Renal pelvis (tissue), 12 donors: ENCODE results near the gene FRMD4A. TPM values are rescaled to one million over a fixed set of nuclear protein-coding genes. Genes with fewer than 3 reads are reported as not detected.

Experiments
- DNase-seq: peaks from one replicate; pipeline ENCODE4 v3.0.0-alpha.2; 2013
- long read RNA-seq, 16 experiments: transcript quantifications; one replicate each; lab custom pipeline, GENCODE V29; 2026
- polyA plus RNA-seq, 3 donors: library from polyadenylated mRNA; unstranded; fragments of 120-200 nt; gene quantifications; one replicate each; pipeline ENCODE4 v1.2.1, GENCODE V29; 2013; ENCODE audit not compliant: insufficient read length in 3 of 3

Gene FRMD4A
- polyA plus RNA-seq, result 10 to 100 TPM; 84.7 to 99.4 (median 87.2) TPM
- long read RNA-seq, donor 1, partial matches to known transcripts, result 0 of 5 reads
- long read RNA-seq, donor 1, other reads (novel, unspliced or antisense), result 0 of 5 reads
- long read RNA-seq, donor 2, transcript FRMD4A-209 (3 exons, 1,287 nt), result major isoform, 6 of 6 reads
- long read RNA-seq, donor 2, partial matches to known transcripts, result 0 of 6 reads
- long read RNA-seq, donor 2, other reads (novel, unspliced or antisense), result 0 of 6 reads
- long read RNA-seq, donor 3, partial matches to known transcripts, result 0 of 5 reads
- long read RNA-seq, donor 3, other reads (novel, unspliced or antisense), result 0 of 5 reads
- long read RNA-seq, donor 4, partial matches to known transcripts, result 0 of 2 reads
- long read RNA-seq, donor 4, other reads (novel, unspliced or antisense), result 0 of 2 reads
- long read RNA-seq, donor 5, transcript FRMD4A-209 (3 exons, 1,287 nt), result major isoform, 5 of 8 reads
- long read RNA-seq, donor 5, partial matches to known transcripts, result 0 of 8 reads
- long read RNA-seq, donor 5, other reads (novel, unspliced or antisense), result 0 of 8 reads
- long read RNA-seq, donor 6, transcript FRMD4A-207 (3 exons, 2,731 nt), result major isoform, 5 of 8 reads
- long read RNA-seq, donor 6, partial matches to known transcripts, result 0 of 8 reads
- long read RNA-seq, donor 6, other reads (novel, unspliced or antisense), result 0 of 8 reads
- long read RNA-seq, donor 7, transcript FRMD4A-209 (3 exons, 1,287 nt), result major isoform, 12 of 13 reads
- long read RNA-seq, donor 7, partial matches to known transcripts, result 0 of 13 reads
- long read RNA-seq, donor 7, other reads (novel, unspliced or antisense), result 0 of 13 reads
- long read RNA-seq, donor 8, transcript FRMD4A-209 (3 exons, 1,287 nt), result major isoform, 6 of 7 reads
- long read RNA-seq, donor 8, partial matches to known transcripts, result 0 of 7 reads
- long read RNA-seq, donor 8, other reads (novel, unspliced or antisense), result 0 of 7 reads
- long read RNA-seq, donor 9, partial matches to known transcripts, result 0 of 6 reads
- long read RNA-seq, donor 9, other reads (novel, unspliced or antisense), result 0 of 6 reads
- long read RNA-seq, donor 10, partial matches to known transcripts, result 0 of 4 reads
- long read RNA-seq, donor 10, other reads (novel, unspliced or antisense), result 0 of 4 reads
- long read RNA-seq, donor 11, transcript FRMD4A-209 (3 exons, 1,287 nt), result major isoform, 9 of 12 reads
- long read RNA-seq, donor 11, partial matches to known transcripts, result 0 of 12 reads
- long read RNA-seq, donor 11, other reads (novel, unspliced or antisense), result 0 of 12 reads
- long read RNA-seq, donor 12, transcript FRMD4A-209 (3 exons, 1,287 nt), result major isoform, 10 of 14 reads
- long read RNA-seq, donor 12, partial matches to known transcripts, result 0 of 14 reads
- long read RNA-seq, donor 12, other reads (novel, unspliced or antisense), result 0 of 14 reads
- long read RNA-seq, donor 13, transcript FRMD4A-209 (3 exons, 1,287 nt), result major isoform, 6 of 8 reads
- long read RNA-seq, donor 13, partial matches to known transcripts, result 0 of 8 reads
- long read RNA-seq, donor 13, other reads (novel, unspliced or antisense), result 0 of 8 reads
- long read RNA-seq, donor 14, result 0 reads
- long read RNA-seq, donor 15, partial matches to known transcripts, result 0 of 4 reads
- long read RNA-seq, donor 15, other reads (novel, unspliced or antisense), result 0 of 4 reads
- long read RNA-seq, donor 16, transcript FRMD4A-209 (3 exons, 1,287 nt), result major isoform, 6 of 8 reads
- long read RNA-seq, donor 16, partial matches to known transcripts, result 0 of 8 reads
- long read RNA-seq, donor 16, other reads (novel, unspliced or antisense), result 0 of 8 reads

DNA sequence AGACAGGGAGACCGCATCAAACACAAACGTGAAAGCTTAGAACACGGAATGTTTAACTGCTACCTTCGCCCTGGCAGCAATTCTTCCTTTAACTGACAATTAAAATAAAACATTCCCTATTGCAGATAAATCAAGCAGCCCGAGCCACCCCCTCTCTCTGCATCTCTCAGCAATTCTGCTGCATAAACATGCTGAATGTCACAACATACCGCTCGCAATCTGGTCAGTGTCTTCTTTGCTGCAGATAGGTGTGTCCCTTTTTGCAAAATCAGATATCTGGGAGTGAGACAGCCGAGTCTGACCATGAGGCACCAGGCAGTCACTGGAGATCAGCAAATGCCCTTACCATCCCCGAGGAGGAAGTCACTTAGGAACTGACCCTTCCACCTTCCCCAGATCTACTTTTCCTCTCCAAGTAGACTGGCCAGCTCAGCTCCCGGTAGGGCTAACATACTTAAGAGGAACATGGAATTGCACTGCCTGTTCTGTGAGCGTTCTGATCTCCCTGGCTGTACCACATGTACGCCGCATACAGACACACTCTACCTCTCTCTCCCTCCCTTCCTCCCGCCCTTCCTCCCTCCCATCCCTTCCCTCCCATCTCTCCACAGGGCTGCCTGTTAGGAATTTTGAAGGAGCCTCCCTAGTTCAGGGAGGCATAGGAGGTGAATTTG is at the start of gene FRMD4A:
Gene FRMD4A, minus strand, starts transcription at position 537 of the 674 bp plus-strand sequence.
- peak; percentile 24 for DNase-seq

DNA sequence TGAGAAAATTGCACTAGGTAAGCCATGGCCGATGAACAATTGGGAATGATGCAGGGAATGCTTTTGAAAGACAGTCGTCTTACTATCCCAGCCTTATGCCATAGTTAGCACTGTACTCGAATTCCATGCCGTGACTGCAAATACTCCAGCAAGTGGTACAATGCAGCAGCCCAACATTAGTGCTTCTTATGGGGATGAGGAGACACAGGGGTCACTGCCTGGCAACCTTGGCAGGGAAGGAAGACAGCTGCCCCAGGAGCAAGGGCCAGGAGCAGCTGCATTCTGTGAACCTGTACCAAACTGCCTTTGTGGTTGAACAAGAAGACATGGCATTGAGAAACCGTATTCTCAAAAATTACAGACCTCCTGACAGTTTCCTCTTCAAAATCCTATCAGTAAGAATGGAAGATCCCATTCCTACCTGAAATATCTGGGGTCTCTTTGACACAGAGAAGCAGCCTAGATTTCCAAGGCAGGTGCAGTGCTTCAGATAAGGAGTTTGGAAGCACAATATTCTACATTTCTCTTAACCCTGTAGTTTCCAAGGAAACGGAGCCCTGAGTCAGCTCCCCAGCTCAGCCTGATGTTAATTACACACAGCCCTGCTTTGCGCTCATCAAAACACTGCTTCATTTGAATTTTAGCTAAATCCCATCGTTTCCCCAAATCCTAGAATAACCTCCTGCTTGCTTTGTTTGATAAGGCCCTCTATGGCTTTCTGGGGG is 49.0 kb upstream of the FRMD4A start:
- DNase-seq, result no peak

DNA sequence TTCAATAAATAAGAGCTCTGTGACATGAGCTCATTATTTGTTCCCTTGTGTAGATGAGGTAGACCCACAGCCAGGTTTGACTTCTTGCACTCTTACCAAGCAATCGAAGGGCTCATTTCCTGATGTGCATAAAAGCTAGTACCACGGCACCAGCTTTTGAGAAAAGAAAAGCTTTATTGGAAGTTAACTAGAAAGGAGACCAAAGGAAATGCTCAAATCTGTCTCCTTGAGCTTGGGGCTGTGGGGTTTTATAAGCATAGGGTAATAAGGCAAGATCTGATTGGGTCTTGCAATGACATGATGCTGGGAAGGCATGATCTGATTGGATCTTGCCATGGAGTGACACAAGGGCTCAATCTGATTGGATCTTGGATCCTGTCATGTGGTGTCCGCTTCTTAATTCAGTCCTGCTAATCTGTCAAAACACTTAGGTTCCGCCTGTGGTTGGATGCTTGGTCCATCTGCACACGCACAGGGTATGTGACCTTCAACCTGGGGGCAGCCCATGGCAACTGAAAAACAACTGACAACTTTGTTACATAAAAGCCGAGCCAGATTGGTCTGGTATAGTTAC is 47.8 kb upstream of the FRMD4A start:
- no peak for DNase-seq

DNA sequence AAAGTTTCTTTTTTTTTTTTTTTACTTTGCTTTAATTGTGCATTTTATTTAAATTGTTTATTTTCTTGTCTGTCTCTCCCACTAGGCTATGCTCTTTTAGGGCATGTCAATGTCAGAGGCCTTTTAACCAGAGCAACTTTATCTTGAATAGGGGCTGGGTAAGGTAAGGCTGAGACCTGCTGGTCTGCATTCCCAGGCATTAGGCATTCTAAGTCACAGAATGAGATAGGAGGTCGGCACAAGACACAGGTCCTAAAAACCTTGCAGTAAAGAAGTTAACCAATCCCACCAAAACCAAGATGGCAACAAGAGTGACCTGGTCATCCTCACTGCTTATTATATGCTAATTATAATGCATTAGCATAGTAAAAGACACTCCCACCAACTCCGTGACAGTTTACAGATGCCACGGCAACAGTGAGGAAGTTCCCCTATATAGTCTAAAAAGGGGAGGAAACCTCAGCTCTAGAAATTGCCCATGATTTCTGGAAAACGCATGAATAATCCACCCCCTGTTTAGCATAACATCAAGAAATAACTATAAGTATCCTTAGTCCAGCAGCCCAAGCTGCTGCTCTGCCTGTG is 47.0 kb upstream of the FRMD4A start:
- DNase-seq, result no peak

DNA sequence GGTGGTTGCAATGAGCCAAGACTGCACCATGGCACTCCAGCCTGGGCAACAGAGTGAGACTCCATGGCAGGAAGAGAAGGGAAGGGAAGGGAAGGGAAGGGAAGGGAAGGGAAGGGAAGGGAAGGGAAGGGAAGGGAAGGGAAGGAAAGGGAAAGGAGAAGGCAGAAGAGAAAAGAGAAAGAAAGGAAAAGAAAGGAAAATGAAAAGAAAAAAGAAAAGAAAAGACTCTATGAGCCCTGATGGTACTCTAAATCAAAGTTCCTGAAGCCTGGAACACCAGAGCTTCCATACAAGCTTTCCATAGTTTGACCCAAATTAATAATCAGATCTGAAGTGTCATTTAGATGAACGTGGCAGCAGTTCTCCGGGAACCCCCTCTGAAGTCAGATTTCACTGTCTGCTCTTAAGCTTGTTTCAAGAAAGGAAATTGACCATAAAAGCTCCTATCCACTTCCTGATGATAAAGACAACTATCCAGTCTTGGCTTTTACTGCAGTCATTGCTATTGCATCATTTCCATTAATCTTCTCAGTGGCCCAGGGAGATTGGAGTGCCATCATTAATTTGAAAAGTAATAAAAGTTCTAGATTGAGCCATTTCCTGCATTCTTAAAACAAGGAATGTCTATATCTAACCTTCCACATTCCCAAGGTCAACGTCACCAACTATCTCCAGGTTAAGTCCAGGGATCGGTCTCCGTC is 44.2 kb upstream of the FRMD4A start:
- DNase-seq, result no peak

DNA sequence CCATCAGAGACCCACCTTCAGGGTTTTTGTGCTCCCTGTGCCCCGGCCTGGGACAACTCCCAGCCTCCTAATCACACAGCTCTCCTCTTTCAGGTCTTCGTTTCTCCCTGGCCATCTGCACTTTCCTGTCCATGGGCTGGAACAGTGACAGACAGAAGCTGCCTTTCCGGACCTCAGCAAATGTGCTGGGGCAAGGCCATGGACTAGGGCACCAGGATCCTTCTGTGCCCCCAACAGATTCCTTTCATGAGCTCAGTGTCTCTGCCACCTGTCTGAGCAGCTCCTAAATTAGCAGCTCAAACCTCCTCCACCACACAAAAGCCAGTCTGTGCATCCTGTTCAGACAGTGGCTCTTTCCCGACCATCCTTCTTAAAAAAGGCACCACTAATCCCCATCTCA is 41.9 kb upstream of the FRMD4A start:
- DNase-seq, result no peak

DNA sequence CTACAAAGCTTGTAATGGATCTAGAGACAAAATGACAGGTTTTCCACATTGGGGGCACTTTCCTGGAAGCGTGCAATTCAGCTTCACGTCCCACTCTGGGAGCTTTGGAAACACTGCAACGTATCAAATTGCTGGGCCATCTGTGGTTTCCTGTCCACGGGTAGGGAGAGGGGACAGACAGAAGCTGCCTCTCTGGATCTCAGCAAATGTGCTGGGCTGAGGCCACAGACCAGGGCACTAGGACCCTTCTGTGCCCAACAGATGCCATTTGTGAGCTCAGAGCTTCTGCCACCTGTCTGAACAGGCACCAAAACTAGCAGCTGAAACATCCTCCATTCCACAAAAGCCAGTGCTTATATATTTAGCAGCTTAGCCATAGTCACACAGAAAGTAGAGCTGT is 40.9 kb upstream of the FRMD4A start:
- no peak for DNase-seq

DNA sequence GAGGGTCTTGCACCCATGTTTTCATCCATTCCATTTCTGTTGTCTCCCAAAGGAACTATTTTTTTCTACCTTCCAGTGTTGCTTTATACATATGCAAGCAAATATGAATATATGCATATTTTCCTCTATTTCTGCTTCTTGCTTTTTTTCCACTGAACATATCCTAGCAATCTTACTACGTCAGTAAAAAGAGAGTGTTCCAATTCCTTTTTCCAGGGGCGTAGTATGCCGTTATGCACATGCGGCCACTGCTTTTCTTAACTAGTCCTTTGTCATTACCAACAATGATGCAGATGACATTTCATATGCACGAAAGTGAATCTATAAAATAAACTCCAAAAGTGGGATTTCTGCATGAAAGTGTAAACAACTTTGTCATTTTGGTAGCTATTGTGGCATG is 40.2 kb upstream of the FRMD4A start:
- no peak for DNase-seq

DNA sequence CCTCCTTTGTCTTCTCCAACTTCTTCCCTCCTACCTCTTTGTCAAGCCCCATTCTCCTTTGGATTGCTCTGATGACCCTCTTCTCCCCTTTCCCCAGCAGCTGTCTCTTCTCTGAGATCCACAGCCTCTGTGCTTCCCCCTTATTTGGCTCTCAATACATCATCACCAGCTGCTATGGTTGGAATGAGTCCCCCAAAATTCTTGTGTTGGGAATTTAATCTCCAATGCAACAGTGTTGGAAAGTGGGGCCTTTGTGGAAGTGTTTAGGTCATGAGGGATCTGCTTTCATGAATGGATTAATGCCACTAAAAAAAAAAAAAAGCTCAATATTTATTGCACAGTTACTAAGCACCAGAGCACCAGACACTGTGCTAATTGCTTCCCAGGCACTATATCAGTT is 39.2 kb upstream of the FRMD4A start:
- DNase-seq, result no peak

DNA sequence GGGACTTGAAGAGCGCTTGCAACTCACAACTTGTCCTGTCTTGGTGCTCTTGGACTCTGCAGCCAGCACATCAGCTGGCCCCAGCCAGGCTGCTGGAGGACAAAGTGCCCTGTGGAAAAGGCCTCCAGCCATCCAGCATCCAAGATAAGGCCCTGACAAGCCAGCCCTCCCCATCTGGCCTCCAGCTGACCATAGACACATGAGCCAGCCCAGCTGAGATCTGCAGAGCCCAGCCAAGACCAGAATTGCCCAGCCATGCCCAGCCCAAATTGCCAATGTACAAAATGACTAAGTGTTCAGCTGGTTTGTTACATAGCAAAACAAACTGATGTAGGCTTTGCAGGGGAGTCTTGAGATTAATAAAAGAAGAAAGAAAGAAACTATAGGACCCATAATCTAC is 36.0 kb upstream of the FRMD4A start:
- DNase-seq, result no peak

DNA sequence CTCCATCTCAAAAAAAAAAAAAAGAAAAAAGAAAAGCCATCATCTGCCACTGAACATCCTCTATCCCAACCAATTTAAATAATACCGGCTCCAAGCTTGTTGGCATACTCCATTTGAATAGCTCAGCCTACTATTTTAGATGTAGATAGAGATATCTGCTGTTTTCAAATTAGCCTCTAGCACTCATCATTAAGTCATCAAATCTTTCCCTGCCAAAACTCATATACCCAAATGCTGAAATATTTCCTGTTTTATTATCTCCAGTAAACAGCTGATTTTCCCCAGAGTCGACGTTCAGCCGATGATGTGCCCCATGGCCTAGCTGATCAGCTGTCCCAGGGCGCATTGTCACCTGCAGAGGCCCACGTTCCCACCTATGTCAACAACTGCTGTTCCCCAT is 34.5 kb upstream of the FRMD4A start:
- no peak for DNase-seq

DNA sequence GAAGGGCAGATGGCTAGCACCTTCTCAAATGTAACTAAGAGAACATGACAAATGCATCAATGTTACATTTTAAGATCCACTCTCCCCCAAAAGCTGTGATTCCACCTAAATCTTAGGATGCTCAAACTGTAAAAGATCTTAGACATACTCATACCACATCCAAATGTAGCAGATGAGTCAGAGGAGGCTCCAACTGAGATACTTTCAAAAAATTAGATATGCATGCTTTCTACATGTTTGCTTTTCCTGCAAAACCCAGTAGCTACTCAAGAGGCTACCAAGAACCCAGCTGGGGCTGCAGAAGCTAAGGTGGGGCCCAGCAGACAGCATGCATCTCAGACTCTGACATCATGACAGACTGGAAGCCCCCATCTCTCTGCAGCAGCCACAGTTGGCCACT is 31.4 kb upstream of the FRMD4A start:
- no peak for DNase-seq

DNA sequence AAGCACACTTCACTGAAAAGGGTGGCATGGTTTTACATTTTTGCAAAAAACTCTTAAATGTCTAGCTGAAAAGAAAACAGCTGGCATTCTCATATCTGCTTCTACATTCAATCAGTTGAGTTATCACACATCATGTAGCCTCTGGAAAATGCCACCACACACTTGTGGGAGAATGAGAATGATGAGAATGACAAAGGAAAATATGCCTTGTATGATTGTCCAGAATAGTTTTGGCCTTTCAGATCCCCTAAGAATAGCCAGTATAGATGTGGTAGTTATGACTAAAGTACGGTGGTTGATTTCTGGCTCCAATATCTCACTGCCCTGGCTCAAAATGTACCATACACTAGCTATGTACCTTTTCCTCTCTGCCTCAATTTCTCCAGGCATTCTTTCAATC is 30.2 kb upstream of the FRMD4A start:
- no peak for DNase-seq

DNA sequence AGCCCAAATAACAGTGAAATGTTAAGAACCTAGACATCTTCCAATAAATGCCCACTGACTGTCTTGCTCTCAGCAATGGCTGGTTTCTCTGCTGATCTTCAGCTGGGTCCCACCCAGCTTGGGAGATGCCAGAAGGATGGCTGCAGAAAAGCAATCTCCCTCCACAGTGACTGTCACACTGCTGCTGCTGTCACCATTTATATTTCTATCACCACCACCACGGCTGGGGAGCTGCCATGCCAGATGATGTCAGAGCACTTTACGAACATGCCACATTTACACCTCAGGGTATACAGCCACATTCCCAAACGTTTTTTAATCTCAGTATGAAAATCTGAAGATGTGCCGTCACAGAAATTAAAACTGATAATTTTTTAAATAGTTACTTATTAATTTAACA is 29.8 kb upstream of the FRMD4A start:
- no peak for DNase-seq

DNA sequence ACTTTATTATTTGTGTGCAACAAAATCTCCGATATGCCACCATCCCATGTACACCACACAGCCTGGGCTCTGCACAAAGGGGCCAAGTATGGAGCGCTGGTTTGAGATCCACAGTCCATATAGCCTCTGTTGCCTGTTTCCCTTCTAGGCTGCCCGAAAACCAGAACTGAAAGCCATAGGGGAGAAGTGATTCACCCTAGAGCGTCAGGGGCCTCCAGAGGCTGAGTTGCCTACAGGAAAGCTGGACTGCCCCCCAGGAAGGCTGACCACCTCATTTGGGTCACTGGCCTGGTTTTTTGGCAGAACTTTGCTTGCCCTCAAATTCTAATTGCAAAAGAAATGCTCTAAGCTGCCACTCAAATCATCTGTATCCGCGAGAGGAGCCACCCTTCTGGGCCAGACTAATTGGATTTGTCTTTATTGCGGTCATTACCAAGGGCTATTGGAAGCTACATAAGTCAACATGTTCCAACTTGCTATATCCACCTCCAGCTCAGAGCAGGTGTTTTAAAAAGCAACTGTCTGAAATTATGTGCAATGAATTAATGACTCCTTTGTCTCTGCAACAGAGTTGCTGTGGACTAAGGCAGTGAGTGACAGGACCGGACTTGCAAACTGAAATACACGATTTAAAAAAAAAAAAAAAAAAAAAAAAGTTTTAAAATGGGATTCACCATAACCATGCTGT is 28.3 kb upstream of the FRMD4A start:
- no peak for DNase-seq

DNA sequence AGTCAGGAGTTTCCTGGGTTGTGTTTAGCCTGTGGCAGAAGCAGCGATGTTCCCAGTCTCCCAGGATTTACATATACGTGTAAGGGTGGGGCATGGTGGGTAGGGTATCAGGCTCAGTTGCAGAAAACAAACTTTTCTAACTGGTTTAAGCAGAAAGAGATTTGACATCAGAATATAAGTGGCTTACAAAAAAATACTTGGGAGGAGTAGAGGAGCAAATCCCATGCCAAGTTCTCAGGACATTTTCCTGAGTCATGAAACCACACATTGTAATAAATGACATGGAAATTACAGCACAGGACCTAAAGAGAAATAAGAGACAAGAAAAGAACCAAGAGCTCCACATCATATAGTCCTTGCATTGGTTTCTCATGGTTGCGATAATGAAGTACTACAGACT is 26.2 kb upstream of the FRMD4A start:
- DNase-seq, result no peak

DNA sequence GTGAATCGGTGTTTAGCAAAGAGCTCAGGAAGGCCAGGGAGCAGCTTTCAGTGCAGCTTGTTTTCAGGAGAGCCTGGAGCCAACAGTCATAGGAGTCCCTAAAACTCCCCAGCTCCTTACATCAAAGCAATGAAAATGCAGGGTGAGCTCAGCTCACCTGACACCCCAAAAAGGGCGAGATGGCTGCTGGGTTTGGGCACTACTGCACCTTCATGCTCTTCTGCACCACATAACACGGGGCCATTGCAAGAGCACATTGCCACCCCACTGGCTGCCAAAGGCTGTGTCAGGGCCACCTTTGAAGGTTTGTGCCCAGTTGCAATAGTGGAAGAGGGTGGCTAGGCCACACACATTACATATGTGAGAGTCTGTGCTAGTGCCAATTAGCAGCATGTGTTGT is 25.0 kb upstream of the FRMD4A start:
- DNase-seq, result no peak
